ENCODE results near the gene SLC17A9. TPM values are rescaled to one million over a fixed set of nuclear protein-coding genes. Genes with fewer than 3 reads are reported as not detected.

Gene SLC17A9, protein sequence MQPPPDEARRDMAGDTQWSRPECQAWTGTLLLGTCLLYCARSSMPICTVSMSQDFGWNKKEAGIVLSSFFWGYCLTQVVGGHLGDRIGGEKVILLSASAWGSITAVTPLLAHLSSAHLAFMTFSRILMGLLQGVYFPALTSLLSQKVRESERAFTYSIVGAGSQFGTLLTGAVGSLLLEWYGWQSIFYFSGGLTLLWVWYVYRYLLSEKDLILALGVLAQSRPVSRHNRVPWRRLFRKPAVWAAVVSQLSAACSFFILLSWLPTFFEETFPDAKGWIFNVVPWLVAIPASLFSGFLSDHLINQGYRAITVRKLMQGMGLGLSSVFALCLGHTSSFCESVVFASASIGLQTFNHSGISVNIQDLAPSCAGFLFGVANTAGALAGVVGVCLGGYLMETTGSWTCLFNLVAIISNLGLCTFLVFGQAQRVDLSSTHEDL
- total RNA-seq = 10 to 100 TPM; 49.7 to 52.1 TPM

DNA sequence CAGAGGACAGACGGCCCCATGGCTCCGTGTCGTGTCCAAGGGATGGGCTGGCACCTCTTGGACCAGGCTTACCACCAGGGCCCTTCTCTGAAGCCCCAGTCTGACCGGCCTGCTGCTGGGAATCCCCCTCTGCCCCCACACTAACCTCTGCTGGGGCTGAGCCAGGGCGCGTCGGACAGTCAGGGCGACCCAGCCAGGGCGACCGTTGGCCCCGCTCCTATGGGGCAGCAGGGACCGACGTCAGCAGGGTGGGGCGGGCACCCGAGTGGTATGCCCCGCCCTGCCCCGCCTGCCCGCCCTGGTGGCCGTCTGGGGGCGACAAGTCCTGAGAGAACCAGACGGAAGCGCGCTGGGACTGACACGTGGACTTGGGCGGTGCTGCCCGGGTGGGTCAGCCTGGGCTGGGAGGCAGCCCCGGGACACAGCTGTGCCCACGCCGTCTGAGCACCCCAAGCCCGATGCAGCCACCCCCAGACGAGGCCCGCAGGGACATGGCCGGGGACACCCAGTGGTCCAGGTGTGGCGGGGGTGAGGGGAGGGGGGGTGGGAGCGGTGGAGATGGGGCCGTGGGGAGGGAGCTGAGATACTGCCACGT is at the start of gene SLC17A9:
Gene SLC17A9 (plus strand): TSS at position 337 of the 595 bp plus-strand sequence. CDS start 122 bp downstream, at position 459.
- Mint-ChIP-seq H3K36me3 (peaks cover 29% of the 10 kb centered on the region), H3K27ac (peak within 1 kb of the TSS; percentile 90), H3K4me1 (peaks cover 13% of the 10 kb centered on the region), H3K4me3 (peak within 1 kb of the TSS; percentile 84), H3K27me3 (no peaks in the 10 kb centered on the region), H3K9me3 (peaks cover 2% of the 10 kb centered on the region)
- peak; percentile 81 for DNase-seq

DNA sequence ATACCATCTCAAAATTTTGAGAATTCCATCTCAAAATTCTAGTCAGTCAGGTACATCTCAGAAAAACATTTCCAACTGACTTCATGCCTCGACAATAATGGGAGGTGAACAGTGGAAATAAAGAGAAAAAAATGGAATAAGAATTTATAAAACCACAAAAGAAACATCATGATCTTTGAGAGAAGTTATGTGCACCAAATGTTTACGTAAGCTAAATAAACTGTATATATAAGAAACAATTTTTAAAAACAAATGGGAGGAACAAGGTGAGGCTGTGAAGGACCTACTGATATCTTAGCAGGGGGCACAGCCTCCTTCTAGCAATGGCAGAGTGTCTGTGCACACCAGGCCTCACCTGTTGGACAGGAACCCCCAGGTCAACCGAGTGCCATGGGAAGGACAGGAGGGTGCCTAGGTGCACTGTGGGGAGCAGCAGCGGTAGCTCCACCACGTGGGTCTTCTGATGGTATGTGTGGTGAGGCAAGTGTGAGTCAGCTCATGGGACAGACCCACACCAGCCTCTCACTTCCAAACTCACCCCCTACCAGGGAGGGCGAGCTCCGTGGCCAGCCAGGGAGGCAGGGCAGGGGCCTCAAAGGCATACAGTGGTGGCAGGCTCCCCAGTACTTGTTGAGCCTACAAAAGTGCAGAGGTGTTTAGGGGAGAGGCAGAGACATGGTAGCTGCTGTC is 49.4 kb upstream of the SLC17A9 start:
- Mint-ChIP-seq H3K9me3 (no peaks in the 10 kb centered on the region), H3K36me3 (peaks cover 35% of the 10 kb centered on the region), H3K4me1 (peaks cover 48% of the 10 kb centered on the region), H3K4me3 (no peak overlapping the region), H3K27me3 (no peaks in the 10 kb centered on the region), H3K27ac (no peak overlapping the region)
- DNase-seq = no peak

DNA sequence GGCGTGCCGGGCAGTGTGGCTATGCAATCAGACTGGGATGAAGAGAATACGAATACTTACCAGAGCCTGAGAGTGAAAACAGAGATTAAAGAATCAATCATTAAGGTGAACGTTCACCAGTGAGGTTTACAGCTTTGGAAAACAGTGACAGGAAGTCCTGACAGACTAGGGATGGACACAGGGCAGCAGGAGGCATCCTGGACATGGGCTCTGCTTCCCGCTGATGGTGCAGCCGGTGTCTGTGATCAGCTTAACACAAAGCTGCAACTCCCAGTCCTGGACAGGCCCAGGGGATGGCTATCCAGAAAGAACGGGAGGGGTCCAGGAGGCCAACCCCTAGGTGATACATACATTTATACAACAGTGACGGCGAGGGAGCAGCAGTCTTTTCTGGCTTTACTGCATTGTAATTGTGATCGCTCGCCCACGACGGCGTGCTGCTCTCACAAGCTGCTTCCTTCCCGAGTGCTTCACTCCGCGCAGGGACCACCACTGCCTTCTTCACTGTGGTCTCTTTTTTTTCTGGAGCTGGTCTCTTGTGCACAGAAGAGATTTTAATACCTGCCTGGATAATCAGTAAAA is 46.9 kb upstream of the SLC17A9 start:
- H3K4me1 Mint-ChIP-seq = peaks cover 33% of the 10 kb centered on the region
- H3K36me3 Mint-ChIP-seq = peaks cover 46% of the 10 kb centered on the region
- no peak overlapping the region for H3K27ac Mint-ChIP-seq
- no peak for DNase-seq
- H3K9me3 Mint-ChIP-seq = no peaks in the 10 kb centered on the region
- H3K4me3 Mint-ChIP-seq = no peak overlapping the region
- H3K27me3 Mint-ChIP-seq = no peaks in the 10 kb centered on the region

GRCh38 chr20:62906209-62906608 is 46.3 kb upstream of the SLC17A9 start:
- Mint-ChIP-seq H3K9me3 (no peaks in the 10 kb centered on the region), H3K27ac (no peak overlapping the region), H3K27me3 (no peaks in the 10 kb centered on the region), H3K4me3 (no peak overlapping the region), H3K4me1 (peaks cover 28% of the 10 kb centered on the region), H3K36me3 (peaks cover 50% of the 10 kb centered on the region)
- DNase-seq = no peak

GRCh38 chr20:62906647-62907375 is 45.7 kb upstream of the SLC17A9 start:
- Mint-ChIP-seq H3K27ac (no peak overlapping the region), H3K4me3 (no peak overlapping the region), H3K4me1 (peaks cover 25% of the 10 kb centered on the region), H3K9me3 (no peaks in the 10 kb centered on the region), H3K27me3 (no peaks in the 10 kb centered on the region), H3K36me3 (peaks cover 50% of the 10 kb centered on the region)
- no peak for DNase-seq

- no peak overlapping the region for H3K4me3 Mint-ChIP-seq
- H3K27ac Mint-ChIP-seq = peak overlapping the region; percentile 48
- peak; percentile 57 for DNase-seq
- peaks cover 25% of the 10 kb centered on the region for H3K4me1 Mint-ChIP-seq
- no peaks in the 10 kb centered on the region for H3K9me3 Mint-ChIP-seq
- peaks cover 47% of the 10 kb centered on the region for H3K36me3 Mint-ChIP-seq
- no peaks in the 10 kb centered on the region for H3K27me3 Mint-ChIP-seq
Observed at GRCh38 chr20:62907384-62908317, 44.9 kb upstream of the SLC17A9 start.

GRCh38 chr20:62908971-62909791 is 43.3 kb upstream of the SLC17A9 start:
- Mint-ChIP-seq H3K27me3 (no peaks in the 10 kb centered on the region), H3K4me1 (peaks cover 24% of the 10 kb centered on the region), H3K36me3 (peaks cover 47% of the 10 kb centered on the region), H3K27ac (peak overlapping the region; percentile 69), H3K9me3 (no peaks in the 10 kb centered on the region), H3K4me3 (no peak overlapping the region)
- no peak for DNase-seq

- Mint-ChIP-seq H3K4me1 (peaks cover 28% of the 10 kb centered on the region), H3K4me3 (no peak overlapping the region), H3K27me3 (no peaks in the 10 kb centered on the region), H3K9me3 (no peaks in the 10 kb centered on the region), H3K36me3 (peaks cover 42% of the 10 kb centered on the region), H3K27ac (peak overlapping the region; percentile 20)
- no peak for DNase-seq
Observed at GRCh38 chr20:62910217-62910766, 42.2 kb upstream of the SLC17A9 start.

GRCh38 chr20:62910777-62911497 is 41.6 kb upstream of the SLC17A9 start:
- Mint-ChIP-seq H3K36me3 (peaks cover 38% of the 10 kb centered on the region), H3K27me3 (no peaks in the 10 kb centered on the region), H3K4me1 (peaks cover 34% of the 10 kb centered on the region), H3K9me3 (no peaks in the 10 kb centered on the region), H3K4me3 (no peak overlapping the region), H3K27ac (peak overlapping the region; percentile 20)
- DNase-seq = no peak

- Mint-ChIP-seq H3K36me3 (peaks cover 35% of the 10 kb centered on the region), H3K9me3 (no peaks in the 10 kb centered on the region), H3K27me3 (no peaks in the 10 kb centered on the region), H3K27ac (no peak overlapping the region), H3K4me1 (peaks cover 42% of the 10 kb centered on the region), H3K4me3 (no peak overlapping the region)
- no peak for DNase-seq
Observed at GRCh38 chr20:62911701-62912280, 40.7 kb upstream of the SLC17A9 start.

- no peak for DNase-seq
- H3K27me3 Mint-ChIP-seq = no peaks in the 10 kb centered on the region
- H3K4me1 Mint-ChIP-seq = peaks cover 51% of the 10 kb centered on the region
- H3K4me3 Mint-ChIP-seq = no peak overlapping the region
- no peak overlapping the region for H3K27ac Mint-ChIP-seq
- peaks cover 33% of the 10 kb centered on the region for H3K36me3 Mint-ChIP-seq
- no peaks in the 10 kb centered on the region for H3K9me3 Mint-ChIP-seq
Observed at GRCh38 chr20:62913043-62913630, 39.4 kb upstream of the SLC17A9 start.

DNA sequence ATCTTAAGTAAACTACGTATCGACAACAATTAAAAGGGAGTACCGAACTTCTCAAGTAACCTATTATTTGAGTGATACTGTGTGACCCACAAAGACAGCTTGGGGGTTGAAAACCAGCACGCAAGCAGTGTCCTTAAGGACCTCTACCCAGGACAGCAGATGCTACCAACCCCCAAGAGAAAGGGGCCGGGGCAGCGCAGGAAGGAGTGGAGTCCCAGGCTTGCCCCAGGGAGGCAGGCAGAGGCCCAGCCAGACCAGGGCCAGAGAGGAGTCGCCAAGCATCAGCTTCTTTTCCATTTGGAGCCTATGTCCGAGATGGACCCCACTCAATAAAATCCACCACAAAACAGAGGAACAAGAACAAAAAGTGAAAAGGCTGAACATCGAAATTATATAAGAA is 38.1 kb upstream of the SLC17A9 start:
- DNase-seq = no peak
- no peaks in the 10 kb centered on the region for H3K27me3 Mint-ChIP-seq
- no peaks in the 10 kb centered on the region for H3K9me3 Mint-ChIP-seq
- H3K4me1 Mint-ChIP-seq = peaks cover 59% of the 10 kb centered on the region
- peak overlapping the region; percentile 12 for H3K27ac Mint-ChIP-seq
- H3K4me3 Mint-ChIP-seq = peak overlapping the region; percentile 18
- peaks cover 30% of the 10 kb centered on the region for H3K36me3 Mint-ChIP-seq

Measured in activated naive CD8-positive, alpha-beta T cell treated with anti-CD3 and anti-CD28 coated beads for 36 hours (primary cell).